Ovary (tissue), 3 donors: Measurements from ENCODE around the gene WNK1.

Experiments
- CTCF ChIP-seq, 3 donors: fragments of 450-650 bp in 2 of 3; fragments of 200-600 bp in 1 of 3; IDR thresholded peaks; one replicate each; pipeline versions ENCODE4 v1.5.1 to v1.8.0; 2016 to 2022; ENCODE audit warnings: antibody characterized with exemption in 3 of 3, mild to moderate bottlenecking in 1 of 3
- POLR2A ChIP-seq: fragments of 450-650 bp; IDR thresholded peaks from one replicate; pipeline ENCODE4 v1.6.1; 2017; ENCODE audit warnings: antibody characterized with exemption, mild to moderate bottlenecking, moderate library complexity
- donor health status: DM: no; HTN: no; CAD: no.

GRCh38 chr12:778615-779014 lies 26.2 kb downstream of the WNK1 start:
- no peak for TF ChIP-seq CTCF (IDR thresholded peaks at IDR 0.05)
- no peak for TF ChIP-seq POLR2A
